GM18507 (cell line): ENCODE results near the gene SLC26A6.

Source experiments
- DNase-seq: peaks from one replicate; pipeline ENCODE4 v3.0.0; 2011; ENCODE audit warnings: low read depth; ENCODE audit not compliant: insufficient read length; ENCODE audit errors: extremely low spot score
- FAIRE-seq: peaks from 2 replicates; lab custom pipeline; 2011; peaks lifted over from hg19 to GRCh38; lab: Jason Lieb, UNC

Gene SLC26A6

DNA sequence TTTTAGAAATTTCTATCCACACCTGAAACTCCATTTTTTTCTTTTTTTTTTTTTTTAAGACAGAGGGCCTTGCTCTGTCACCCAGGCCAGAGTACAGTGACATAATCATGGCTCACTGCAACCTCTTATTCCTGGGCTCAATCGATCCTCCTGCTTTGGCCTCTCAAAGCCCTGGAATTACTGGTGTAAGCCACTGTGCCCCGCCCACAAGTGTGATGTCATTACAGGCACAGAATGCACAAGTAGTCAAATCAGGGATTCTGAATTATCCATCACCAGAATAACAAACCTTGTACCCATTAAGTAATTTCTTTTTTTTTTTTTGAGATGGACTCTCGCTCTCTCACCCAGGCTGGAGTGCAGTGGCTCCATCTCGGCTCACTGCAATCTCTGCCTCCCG is 27.7 kb downstream of the SLC26A6 start:
- no peak for FAIRE-seq
- no peak for DNase-seq

DNA sequence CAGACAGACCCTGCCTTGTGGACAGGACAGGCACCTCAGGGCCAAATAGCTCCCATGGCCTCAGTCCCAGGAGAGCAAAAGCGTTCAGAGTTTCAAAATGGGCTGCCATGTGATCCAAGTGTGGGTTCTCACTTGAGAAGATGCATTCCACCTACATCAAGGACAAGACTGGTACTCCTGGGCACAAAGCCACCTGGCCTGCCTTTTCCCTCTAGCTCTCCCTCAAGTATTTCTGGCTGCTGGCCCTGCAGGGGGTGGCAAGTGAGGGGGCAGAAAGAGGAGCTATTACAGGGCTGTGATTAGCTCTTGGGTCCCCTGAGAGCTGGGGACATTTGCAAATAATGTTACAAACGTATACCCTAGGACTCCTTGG is 33.7 kb downstream of the SLC26A6 start:
- FAIRE-seq: no peak
- no peak for DNase-seq

DNA sequence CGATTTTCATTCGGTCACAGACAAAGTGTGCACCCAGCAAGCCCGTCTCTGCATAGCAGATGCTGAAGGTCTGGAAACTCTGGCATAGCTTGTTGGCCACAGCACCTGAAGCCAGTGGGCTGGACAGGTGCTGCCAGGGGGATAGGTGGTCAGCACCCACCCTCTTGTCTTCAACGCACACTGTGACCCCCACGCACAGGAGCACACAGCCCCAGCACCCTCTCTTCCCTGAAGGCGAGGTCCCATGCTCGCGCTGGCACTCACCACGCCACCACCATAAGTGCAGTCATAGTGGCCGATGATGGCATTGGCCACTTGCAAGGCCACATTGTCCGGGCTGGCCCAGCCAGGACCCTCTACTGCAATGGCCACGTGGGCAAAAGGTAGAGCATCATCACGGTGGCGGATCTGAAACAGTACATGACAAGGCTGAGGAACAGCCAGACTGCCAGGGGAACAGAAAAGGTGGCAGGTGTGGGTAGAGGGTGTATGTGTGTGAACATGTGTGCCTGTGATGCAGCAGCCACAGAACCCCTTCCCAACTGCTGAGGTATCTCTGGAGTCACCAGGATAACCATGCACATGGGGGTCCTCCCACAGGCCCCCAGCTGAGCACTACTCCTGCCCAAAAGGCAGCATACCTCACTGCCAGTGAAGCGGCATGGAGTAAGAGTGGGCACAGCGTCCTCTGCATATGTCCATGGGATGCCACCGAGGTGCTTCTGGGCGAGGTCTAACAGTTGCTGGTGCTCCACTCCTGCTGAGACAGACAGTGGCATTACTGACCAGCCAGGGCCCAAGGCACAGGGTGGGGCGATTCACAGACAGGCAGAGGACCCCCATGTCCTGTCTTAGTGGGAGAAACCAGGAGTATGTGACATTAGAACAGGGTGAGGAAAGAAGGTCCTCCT is 34.3 kb downstream of the SLC26A6 start:
- DNase-seq (no peak), FAIRE-seq (no peak)

DNA sequence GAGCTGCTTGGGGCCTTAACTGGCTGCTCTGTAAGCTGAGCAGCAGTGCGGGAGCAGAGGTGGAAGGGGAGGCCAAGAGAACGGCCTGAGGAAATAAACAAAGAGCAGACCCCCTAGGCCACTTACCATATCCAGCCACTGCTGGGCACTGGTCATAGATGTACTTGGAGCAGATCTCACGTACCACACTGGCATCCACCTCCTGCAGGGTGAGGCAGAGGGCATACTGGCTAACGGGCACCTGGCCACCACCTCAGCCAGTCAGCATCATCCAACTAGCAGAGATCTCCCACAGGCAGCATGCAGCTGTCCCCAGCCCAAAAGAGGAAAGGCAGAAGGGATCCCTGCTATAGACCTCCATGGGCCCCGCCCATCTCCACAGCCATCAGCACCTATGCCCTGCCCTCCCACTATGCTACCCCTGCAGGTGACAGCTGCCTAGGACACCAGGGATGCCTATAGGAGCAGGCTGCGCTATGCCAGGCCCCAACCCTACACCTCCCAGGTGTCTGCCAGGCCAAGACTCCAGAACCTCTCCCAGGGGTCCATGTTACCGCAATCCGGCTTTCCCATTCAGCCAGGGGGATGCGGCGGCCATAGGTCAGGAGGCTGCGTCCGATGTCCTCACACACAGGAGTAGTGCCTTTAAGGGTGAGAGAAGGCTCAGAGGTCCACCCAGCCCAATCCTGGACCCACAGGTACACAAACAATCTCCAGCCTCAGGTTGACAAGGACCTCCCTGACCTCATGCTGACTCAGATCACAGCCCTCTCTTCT is 35.6 kb downstream of the SLC26A6 start:
- FAIRE-seq (no peak), DNase-seq (no peak)

DNA sequence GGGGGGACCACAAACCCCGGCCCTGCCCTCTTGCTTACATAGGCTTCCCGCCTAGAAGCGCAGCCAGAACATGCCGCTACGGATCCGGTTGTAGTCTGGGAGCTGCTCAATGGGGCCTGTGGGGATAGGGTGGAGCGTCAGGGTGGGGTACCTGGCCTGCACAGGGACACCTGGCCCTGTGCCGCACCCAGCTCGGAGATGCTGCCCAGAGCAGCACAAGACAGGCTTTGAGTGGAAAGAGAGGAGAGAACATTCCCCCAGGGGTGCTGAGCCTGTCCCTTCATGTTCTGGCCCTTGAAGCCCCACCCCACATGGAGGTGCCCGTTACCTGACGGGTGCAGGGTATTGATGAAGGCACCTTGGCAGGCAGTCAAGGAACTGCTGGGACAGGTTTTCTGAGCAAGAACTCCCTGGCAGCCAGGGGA is 36.2 kb downstream of the SLC26A6 start:
- FAIRE-seq (no peak), DNase-seq (no peak)

DNA sequence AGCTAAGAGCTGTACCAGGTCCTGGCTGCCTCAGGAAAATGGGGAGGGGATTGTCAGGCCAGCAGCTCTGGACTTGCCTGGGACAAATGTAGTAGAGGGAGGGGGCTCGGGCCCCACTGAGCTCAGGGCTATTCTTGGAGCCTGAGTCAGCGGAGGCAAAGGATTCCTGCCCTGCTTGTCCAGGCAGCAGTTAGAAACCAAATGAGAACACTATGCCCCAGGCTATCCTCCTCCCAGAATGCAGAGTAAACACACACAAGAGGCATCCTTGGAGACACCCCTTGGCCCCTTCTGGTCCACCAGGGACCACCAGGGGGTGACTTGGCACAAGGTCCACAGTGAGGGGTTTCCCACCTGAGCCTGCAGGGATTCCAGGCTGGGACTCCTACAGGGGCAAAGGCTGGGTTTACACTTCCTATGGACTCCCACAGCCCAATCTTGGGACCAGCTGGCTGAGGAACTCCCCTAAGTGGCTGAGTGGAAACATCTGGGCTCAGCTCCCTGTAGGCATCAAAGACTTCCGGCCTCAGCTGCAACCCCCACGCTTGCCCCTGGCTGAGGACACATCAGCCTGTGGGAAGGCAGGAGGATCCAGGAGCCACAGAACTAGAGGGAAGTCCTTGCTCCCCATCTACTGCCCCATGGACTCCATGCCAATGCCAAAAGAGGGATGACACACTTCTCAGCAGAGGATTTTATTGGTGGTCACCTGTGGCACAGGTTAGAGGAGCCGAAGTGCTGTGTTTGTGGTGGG is 36.8 kb downstream of the SLC26A6 start:
- DNase-seq (no peak), FAIRE-seq (no peak)

DNA sequence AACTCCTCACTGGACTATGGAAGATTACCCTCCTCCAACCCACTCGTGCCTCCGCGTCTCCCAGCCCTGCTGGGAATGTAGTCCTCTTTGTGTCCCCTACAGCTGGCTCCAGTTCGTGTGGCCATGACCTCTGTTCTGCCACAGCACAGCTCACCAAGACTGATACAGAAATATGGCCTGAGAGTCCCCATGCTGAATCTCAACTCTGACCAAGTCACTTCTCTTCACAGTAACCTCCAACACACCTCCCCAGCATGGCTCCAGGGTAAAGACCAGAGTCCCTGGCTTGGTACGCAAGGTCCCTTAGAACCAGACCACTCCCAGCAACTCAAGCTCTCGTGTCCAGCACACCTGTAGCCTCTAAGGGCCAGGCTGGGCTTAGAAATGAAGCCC is 37.9 kb downstream of the SLC26A6 start:
- DNase-seq (no peak), FAIRE-seq (no peak)

DNA sequence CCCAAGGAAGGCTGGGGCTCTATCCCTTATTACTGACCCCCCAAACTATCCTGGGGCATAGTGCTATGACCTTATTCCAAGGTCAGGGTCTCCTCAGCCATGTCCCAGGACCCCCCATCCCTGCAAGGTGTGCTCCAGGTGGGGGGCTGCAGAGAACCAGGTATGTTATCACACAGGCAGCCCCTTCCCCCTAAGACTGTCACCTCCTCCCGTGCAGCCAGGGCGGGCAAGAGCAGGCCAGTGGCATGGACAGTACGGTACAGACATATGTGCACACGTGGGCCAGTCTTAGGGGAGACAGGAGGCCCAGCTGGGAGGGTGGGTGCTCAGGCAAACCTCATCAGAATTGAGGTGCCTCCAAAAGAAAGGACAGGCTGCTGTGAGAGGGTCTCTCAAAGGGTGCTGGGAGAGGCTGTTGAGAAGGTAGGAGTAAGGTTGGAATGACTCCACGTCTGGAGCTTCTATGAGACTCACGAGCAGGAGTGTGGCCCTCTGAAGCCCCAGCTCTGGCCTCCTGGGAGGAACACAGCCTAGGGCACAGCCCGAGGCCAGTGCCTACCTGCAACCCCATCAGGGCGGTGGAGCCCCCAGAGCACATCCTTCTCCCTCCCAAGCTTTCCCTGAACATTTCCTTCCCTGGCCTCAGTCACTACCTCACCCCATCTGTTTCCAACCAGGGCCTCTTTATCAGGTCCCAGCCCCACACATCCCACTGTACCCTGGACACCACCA is 38.4 kb downstream of the SLC26A6 start:
- no peak for FAIRE-seq
- no peak for DNase-seq

DNA sequence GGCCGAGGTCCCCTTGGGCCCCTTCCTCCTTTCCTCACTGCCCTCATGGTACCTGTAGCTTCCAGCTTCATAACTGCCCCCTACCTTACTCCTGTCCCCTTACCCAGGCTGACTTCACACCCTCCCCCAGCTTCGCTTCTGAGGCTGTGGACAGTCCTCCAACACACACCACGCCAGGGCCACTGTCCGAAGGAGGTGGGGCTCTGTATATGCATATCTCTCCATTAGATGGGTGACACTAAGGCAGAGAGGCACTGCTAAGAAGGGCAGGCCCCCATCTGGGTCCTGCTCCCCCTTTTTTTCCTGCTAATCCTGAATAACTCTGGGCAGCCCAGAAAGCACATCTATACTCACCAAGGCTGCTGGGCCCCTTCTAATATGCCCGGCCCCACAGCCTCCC is 39.1 kb downstream of the SLC26A6 start:
- DNase-seq (no peak), FAIRE-seq (no peak)

DNA sequence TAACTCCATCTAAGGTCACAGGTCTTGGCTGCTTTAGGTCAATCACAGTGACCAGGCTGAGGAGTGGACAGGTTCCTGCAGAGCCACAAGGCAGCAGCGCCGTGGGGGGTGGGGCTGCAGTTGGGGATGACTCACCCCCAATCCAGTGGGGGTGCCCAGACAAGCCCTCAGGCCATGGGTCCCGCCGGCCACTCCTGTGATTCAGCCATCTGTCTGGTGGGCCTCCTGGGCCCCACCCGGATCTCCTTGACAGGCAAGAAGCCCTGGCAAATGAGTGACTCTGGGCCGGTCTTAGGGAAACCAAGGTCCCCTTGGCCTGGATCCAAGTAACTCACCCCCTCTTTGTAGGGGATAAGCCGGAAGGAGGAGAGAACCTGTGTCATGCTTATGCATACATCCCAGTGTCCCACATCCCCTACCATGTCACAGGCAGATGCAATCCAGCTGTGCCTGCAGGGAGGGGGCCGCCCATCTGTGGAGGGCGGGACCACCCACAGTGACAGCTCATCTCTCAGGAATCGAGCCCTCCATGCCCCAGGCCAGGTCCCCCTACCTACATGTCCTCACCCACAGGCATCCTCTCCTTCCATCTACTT is 39.6 kb downstream of the SLC26A6 start:
- FAIRE-seq (no peak), DNase-seq (no peak)

DNA sequence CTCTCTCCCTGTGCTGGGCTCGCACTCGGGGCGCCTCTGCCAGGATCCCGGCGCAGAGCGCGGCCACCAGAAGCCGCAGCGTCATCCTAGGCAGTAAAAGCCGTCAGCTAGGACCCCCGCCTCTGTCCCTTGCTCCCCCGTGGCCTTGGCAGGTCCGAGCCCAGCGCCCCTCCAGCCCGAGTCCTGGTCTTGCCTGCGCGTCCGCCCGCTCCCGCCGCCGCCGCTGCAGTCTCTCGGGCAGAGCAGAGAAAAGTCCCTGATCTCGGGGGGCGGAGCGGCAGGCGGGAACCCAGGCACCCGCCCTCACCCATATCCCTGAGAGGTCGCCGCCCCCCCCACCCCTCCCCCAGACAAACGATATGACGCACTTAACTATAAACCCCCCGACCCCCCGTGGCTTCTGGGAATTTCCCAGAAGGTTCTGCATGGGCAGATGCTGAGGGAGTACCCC is 40.2 kb downstream of the SLC26A6 start, which contains the start of gene COL7A1:
Gene COL7A1 (minus strand): TSS at position 255 of the 451 bp plus-strand sequence. CDS start 170 bp downstream, at position 85.
- DNase-seq (no peak), FAIRE-seq (no peak)

DNA sequence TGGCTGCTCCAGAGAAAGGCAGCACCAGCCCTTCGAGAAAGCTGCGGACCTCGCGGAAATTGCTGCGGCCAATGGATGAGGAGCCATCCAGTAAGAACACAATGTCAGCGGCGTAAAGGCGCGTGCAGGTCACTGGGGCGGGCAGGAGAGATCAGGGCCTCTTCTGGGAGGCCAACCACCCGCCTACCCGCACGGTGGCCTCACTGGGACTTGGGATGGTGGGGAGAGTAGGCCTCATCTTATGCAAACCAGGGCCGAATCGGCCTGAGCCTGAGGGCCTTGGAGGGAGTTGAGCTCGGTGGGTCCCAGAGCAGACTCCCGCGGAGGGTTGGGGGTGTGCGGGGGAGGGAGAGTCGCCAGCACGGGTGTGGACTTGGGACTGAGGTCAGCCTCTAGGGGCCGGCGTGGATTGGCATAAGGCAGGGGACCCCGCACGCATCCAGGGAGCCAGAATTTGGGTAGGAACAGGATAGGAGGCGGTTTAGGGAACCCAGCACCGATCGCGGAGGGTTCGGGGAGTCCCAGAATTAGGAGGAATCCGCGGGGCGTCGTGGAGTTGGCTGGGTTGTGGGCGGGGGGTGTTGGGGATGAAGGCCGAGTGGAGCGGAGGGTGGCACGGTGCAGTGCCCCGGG is 40.7 kb downstream of the SLC26A6 start:
- no peak for FAIRE-seq
- no peak for DNase-seq

DNA sequence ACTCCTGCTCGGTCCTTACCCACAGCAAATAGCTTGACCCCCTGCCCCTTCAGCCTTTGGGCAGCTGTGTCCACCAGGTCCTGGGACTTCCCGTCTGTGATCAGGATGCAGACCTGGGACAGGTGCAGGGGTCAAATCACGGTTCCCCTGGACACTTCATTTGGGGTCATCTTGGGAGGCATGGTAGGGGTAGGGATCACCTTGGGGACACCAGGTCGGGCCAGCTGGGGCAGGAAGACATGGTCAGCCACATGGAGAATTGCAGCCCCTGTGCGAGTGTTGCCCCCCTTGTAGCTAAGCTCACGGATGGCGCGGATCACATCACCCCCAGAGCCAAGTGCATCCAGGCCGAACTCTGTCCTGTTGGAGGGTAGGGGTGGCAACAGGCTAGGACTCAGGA is 41.9 kb downstream of the SLC26A6 start:
- DNase-seq: no peak
- no peak for FAIRE-seq

DNA sequence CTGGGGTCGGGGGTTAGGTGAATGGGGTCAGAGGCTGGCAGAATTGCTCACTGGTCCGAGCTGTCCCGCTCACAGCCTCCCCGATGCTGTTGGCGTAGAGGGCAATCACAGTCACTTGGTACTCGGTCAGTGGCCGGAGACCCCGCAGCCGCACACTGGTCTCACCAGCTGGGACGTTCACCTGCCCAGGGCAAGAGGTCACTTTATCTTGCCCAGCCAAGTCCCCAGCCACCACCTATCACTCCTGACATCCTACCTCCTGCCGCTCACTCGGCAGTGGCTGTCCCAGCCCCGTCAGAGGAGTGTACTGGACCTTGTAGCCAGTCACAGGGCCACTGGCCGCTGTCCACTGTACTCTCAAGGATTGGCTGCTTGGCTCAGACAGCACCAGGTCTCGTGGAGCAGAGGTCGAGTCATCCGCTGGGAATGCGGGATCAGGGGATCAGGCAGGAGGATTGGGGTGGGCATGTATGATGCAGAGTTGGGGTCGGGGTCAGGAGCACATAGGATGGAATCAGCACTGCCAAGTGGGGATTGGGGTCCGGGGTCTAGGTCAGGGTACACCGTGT is 42.7 kb downstream of the SLC26A6 start:
- no peak for FAIRE-seq

DNA sequence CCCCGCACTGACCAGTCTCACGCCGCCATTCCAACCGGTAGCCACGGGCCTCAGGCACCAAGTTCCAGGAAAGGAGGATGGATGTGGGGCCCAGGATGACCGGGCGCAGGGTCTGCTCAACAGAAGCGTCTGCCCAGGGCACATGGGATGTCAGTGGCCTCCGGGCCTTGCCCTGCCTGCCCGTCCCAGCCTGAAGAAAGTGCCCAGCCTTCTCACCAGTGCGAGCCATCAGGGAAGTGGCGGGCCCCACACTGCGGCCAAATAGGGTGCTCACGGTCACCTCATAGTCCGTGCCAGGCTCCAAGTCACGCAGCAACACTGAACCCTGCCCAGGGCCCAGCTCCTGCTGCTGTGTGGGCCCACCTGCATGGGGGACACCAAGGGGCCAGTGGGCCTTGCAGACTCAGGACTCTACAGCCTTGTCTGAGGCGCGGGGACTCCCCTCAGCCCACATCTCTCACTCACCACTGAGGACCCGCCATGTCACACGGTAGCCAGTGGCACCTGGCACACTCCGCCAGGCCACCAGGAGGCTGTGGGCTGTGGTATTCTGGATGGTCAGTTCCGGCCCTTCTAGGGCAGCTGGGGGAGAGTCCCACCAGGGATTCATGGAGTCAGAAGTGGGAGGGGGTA is 43.3 kb downstream of the SLC26A6 start:
- no peak for FAIRE-seq
- no peak for DNase-seq

More for the DNA sequence above, 42.7 kb downstream of the SLC26A6 start:
- DNase-seq: no peak

DNA sequence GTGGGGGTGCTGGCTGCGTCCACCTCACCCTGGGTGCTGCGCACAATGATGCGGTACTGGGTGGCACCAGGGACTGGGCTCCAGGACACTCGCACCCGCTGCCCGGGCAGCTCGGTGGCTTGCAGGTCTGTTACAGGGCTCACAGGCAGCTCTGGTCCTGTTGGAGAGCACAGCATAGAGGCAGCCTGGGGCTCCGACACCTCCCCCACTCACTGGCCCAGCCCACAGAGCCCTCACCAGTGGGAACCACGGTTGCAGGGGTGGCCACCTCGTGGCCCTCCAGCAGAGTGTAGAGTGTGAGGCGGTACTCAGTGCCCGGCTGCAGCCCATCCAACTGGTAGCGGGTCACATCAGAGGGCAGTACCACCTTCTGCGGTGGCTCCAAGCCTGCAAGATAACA is 43.8 kb downstream of the SLC26A6 start:
- no peak for FAIRE-seq

DNA sequence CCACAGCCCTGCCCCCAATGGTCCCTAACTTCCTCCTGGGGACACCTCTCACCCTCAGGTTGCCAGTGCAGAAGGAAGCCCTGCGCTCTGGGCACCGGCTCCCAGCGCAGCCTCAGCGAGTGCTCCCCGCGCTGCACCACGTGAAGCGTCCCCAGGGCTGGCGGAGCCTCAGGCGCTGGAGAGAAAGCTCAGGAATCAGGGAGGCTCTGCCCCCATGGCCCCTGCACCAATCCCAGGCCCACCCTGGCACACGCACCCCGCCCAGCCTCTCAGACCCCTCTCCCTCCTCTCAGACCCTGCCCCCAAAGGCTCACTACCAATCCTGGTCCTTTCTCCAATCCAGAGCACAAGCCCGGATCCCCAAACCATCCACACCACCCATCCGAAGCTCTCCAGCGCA is 47.0 kb downstream of the SLC26A6 start:
- FAIRE-seq (no peak), DNase-seq (no peak)

More for the DNA sequence above, 43.8 kb downstream of the SLC26A6 start:
- DNase-seq: no peak

DNA sequence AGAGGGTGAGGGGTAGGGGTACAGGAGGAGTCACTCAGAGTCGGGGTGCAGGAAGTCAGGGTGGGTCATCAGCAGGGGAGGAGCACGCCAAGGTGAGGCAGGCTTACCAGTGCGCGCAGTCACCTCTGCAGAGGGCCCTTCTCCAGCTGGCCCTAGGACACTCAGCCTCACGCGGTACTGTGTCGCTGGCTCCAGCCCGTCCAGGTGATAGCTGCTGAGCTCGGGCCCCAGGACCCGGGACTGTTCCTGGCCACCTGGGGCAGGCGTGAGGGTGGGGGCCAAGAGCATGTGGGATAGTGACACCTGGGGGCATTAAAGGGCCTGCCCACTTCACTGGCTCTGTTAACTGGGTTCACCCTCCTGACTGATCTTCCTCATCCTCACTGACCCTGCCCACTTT is 47.6 kb downstream of the SLC26A6 start:
- DNase-seq (no peak), FAIRE-seq (no peak)
